ENCODE measurements around the gene CTAG2. TPM values are rescaled to one million over a fixed set of nuclear protein-coding genes. Genes with fewer than 3 reads are reported as not detected.
"Not testable (repeated sequence)": the region's sequence is repeated elsewhere in the genome, so short reads cannot be mapped to it uniquely, and the experiment has no call there.

Gene CTAG2
- total RNA-seq, 1 donor from 2014 or later = not detected

GRCh38 chrX:154641740-154642139 is 11.6 kb downstream of the CTAG2 start:
- not testable (repeated sequence) for H3K36me3 Mint-ChIP-seq (ENCODE audit: unreplicated experiment); DNase-seq (ENCODE audit: extremely low spot score, unreplicated experiment); H3K27me3 Mint-ChIP-seq (ENCODE audit: unreplicated experiment); H3K4me3 Mint-ChIP-seq (ENCODE audit: unreplicated experiment); H3K27ac Mint-ChIP-seq (ENCODE audit: unreplicated experiment); H3K4me1 Mint-ChIP-seq (ENCODE audit: unreplicated experiment); H3K9me3 Mint-ChIP-seq (ENCODE audit: unreplicated experiment)

GRCh38 chrX:154633661-154634060 is 19.7 kb downstream of the CTAG2 start:
- not testable (repeated sequence) for H3K27me3 Mint-ChIP-seq (ENCODE audit: unreplicated experiment); H3K9me3 Mint-ChIP-seq (ENCODE audit: unreplicated experiment); H3K4me3 Mint-ChIP-seq (ENCODE audit: unreplicated experiment); H3K36me3 Mint-ChIP-seq (ENCODE audit: unreplicated experiment); DNase-seq (ENCODE audit: extremely low spot score, unreplicated experiment); H3K27ac Mint-ChIP-seq (ENCODE audit: unreplicated experiment); H3K4me1 Mint-ChIP-seq (ENCODE audit: unreplicated experiment)

- not testable (repeated sequence) for H3K9me3 Mint-ChIP-seq (ENCODE audit: unreplicated experiment); DNase-seq (ENCODE audit: extremely low spot score, unreplicated experiment); H3K27ac Mint-ChIP-seq (ENCODE audit: unreplicated experiment); H3K36me3 Mint-ChIP-seq (ENCODE audit: unreplicated experiment); H3K27me3 Mint-ChIP-seq (ENCODE audit: unreplicated experiment); H3K4me1 Mint-ChIP-seq (ENCODE audit: unreplicated experiment); H3K4me3 Mint-ChIP-seq (ENCODE audit: unreplicated experiment)
These were observed 22.4 kb downstream of the CTAG2 start for GRCh38 chrX:154630949-154631348.

GRCh38 chrX:154628960-154629359 is 24.4 kb downstream of the CTAG2 start:
- H3K9me3 Mint-ChIP-seq (ENCODE audit: unreplicated experiment); DNase-seq (ENCODE audit: extremely low spot score, unreplicated experiment); H3K27ac Mint-ChIP-seq (ENCODE audit: unreplicated experiment); H3K27me3 Mint-ChIP-seq (ENCODE audit: unreplicated experiment); H3K4me1 Mint-ChIP-seq (ENCODE audit: unreplicated experiment); H3K36me3 Mint-ChIP-seq (ENCODE audit: unreplicated experiment); H3K4me3 Mint-ChIP-seq (ENCODE audit: unreplicated experiment): not testable (repeated sequence)

GRCh38 chrX:154620767-154621414 is 32.5 kb downstream of the CTAG2 start:
- DNase-seq (ENCODE audit: extremely low spot score, unreplicated experiment); H3K9me3 Mint-ChIP-seq (ENCODE audit: unreplicated experiment); H3K4me1 Mint-ChIP-seq (ENCODE audit: unreplicated experiment); H3K27ac Mint-ChIP-seq (ENCODE audit: unreplicated experiment); H3K36me3 Mint-ChIP-seq (ENCODE audit: unreplicated experiment); H3K27me3 Mint-ChIP-seq (ENCODE audit: unreplicated experiment); H3K4me3 Mint-ChIP-seq (ENCODE audit: unreplicated experiment): not testable (repeated sequence)

GRCh38 chrX:154619182-154619581 is 34.2 kb downstream of the CTAG2 start, which contains the start of gene CTAG1B:
TSS of gene CTAG1B (minus strand) at chrX:154619282. CDS start at chrX:154619218, 64 bp downstream.
- H3K4me1 Mint-ChIP-seq (ENCODE audit: unreplicated experiment); H3K36me3 Mint-ChIP-seq (ENCODE audit: unreplicated experiment); H3K27me3 Mint-ChIP-seq (ENCODE audit: unreplicated experiment); DNase-seq (ENCODE audit: extremely low spot score, unreplicated experiment); H3K9me3 Mint-ChIP-seq (ENCODE audit: unreplicated experiment); H3K4me3 Mint-ChIP-seq (ENCODE audit: unreplicated experiment); H3K27ac Mint-ChIP-seq (ENCODE audit: unreplicated experiment): not testable (repeated sequence)

GRCh38 chrX:154613586-154613985 is 39.8 kb downstream of the CTAG2 start:
- H3K27me3 Mint-ChIP-seq (ENCODE audit: unreplicated experiment); H3K9me3 Mint-ChIP-seq (ENCODE audit: unreplicated experiment); H3K4me3 Mint-ChIP-seq (ENCODE audit: unreplicated experiment); H3K27ac Mint-ChIP-seq (ENCODE audit: unreplicated experiment); H3K4me1 Mint-ChIP-seq (ENCODE audit: unreplicated experiment); DNase-seq (ENCODE audit: extremely low spot score, unreplicated experiment); H3K36me3 Mint-ChIP-seq (ENCODE audit: unreplicated experiment): not testable (repeated sequence)

GRCh38 chrX:154611146-154611545 is 42.2 kb downstream of the CTAG2 start:
- H3K27ac Mint-ChIP-seq (ENCODE audit: unreplicated experiment); H3K36me3 Mint-ChIP-seq (ENCODE audit: unreplicated experiment); DNase-seq (ENCODE audit: extremely low spot score, unreplicated experiment); H3K4me3 Mint-ChIP-seq (ENCODE audit: unreplicated experiment); H3K9me3 Mint-ChIP-seq (ENCODE audit: unreplicated experiment); H3K27me3 Mint-ChIP-seq (ENCODE audit: unreplicated experiment); H3K4me1 Mint-ChIP-seq (ENCODE audit: unreplicated experiment): not testable (repeated sequence)

- not testable (repeated sequence) for H3K9me3 Mint-ChIP-seq (ENCODE audit: unreplicated experiment); H3K4me1 Mint-ChIP-seq (ENCODE audit: unreplicated experiment); H3K4me3 Mint-ChIP-seq (ENCODE audit: unreplicated experiment); DNase-seq (ENCODE audit: extremely low spot score, unreplicated experiment); H3K36me3 Mint-ChIP-seq (ENCODE audit: unreplicated experiment); H3K27me3 Mint-ChIP-seq (ENCODE audit: unreplicated experiment); H3K27ac Mint-ChIP-seq (ENCODE audit: unreplicated experiment)
These were observed 44.6 kb downstream of the CTAG2 start for GRCh38 chrX:154608823-154609222.

GRCh38 chrX:154607976-154608375 is 45.4 kb downstream of the CTAG2 start:
- not testable (repeated sequence) for H3K4me3 Mint-ChIP-seq (ENCODE audit: unreplicated experiment); H3K36me3 Mint-ChIP-seq (ENCODE audit: unreplicated experiment); H3K9me3 Mint-ChIP-seq (ENCODE audit: unreplicated experiment); H3K27me3 Mint-ChIP-seq (ENCODE audit: unreplicated experiment); H3K27ac Mint-ChIP-seq (ENCODE audit: unreplicated experiment)
- peaks cover 16% of the 10 kb centered on the region for H3K4me1 Mint-ChIP-seq (ENCODE audit: unreplicated experiment)
- DNase-seq (ENCODE audit: extremely low spot score, unreplicated experiment) = peak; percentile 69
